Adrenal gland (tissue), 12 donors: ENCODE results near the gene PKP3. TPM values are rescaled to one million over a fixed set of nuclear protein-coding genes. Genes with fewer than 3 reads are reported as not detected.

ENCODE experiments used
- DNase-seq, 7 donors: peaks; one replicate each; pipeline ENCODE4 v3.0.0-alpha.2; 2019 to 2020
- H3K27ac ChIP-seq, 5 donors: fragments of 200-600 bp; sonication (generic) in 4 of 5; 1 replicate in 3 of 5; 2 replicates in 2 of 5; pipeline versions ENCODE4 v1.5.1 to v1.8.0; 2016 to 2020; ENCODE audit warnings: mild to moderate bottlenecking in 1 of 5
- H3K27me3 ChIP-seq: fragments of 200-600 bp; 2 replicates; pipeline ENCODE4 v1.8.0; 2021
- H3K36me3 ChIP-seq, 2 donors: fragments of 200-600 bp; replicated peaks in 1 of 2; 1 replicate in 1 of 2; 2 replicates in 1 of 2; pipeline versions ENCODE4 v1.5.1 to v1.8.0; 2018 to 2022
- H3K4me1 ChIP-seq, 2 donors: fragments of 200-600 bp; replicated peaks in 1 of 2; 1 replicate in 1 of 2; 2 replicates in 1 of 2; pipeline versions ENCODE4 v1.5.1 to v1.8.0; 2018 to 2021
- H3K4me3 ChIP-seq, 4 donors: fragments of 200-600 bp; sonication (generic) in 3 of 4; one replicate each; pipeline ENCODE4 v1.5.1; 2016 to 2018
- H3K9me3 ChIP-seq, 3 donors: fragments of 200-600 bp; sonication (generic) in 1 of 3; replicated peaks in 1 of 3; 1 replicate in 2 of 3; 2 replicates in 1 of 3; pipeline versions ENCODE4 v1.5.1 to v1.8.0; 2016 to 2021
- CTCF ChIP-seq, 6 experiments: fragments of 450-650 bp in 4 of 6; fragments of 200-600 bp in 2 of 6; sonication (generic) in 1 of 6; IDR thresholded peaks; 1 replicate in 5 of 6; 2 replicates in 1 of 6; pipeline versions ENCODE4 v1.5.1 to v1.8.0; 2016 to 2021; ENCODE audit warnings: antibody characterized with exemption in 6 of 6, mild to moderate bottlenecking in 2 of 6, moderate library complexity in 1 of 6
- POLR2A ChIP-seq, 2 donors: fragments of 450-650 bp; IDR thresholded peaks; one replicate each; pipeline ENCODE4 v1.6.1; 2017; ENCODE audit warnings: antibody characterized with exemption in 2 of 2, mild to moderate bottlenecking in 2 of 2, moderate library complexity in 1 of 2
- WGBS, 4 donors: extraction: QIAGEN DNeasy Blood & Tissue Kit in 2 of 4; methylation state at CpG; one replicate each; pipeline versions ENCODE4 v1.1.5 to v1.1.7; 2013 to 2017; 5-methylcytosine and 5-hydroxymethylcytosine counted together
- intact Hi-C, 2 donors: fragments of 100-400 bp; cut with DNase I; formaldehyde crosslinking; loops; one replicate each; pipeline versions ENCODE4 v1.14.1 to v1.15.0; 2022 to 2023
- polyA plus RNA-seq, 3 donors: library from polyadenylated mRNA; stranded (reverse); fragments of 200-250 nt in 2 of 3; fragments of 350-450 nt in 1 of 3; fragmentation: Illumina TruSeq in 1 of 3; extraction: RNeasy Lipid Tissue Mini Kit (QIAGEN cat#74804) in 1 of 3; gene quantifications; one replicate each; pipeline ENCODE4 v1.2.3, GENCODE V29; 2013 to 2014
- total RNA-seq, 9 donors: library from RNA; depleted of rRNA in 4 of 9; stranded (reverse); fragments of >200 nt in 4 of 9; fragments of 120-200 nt in 1 of 9; fragmentation: NEBNext Ultra II Directional in 1 of 9; extraction: Animal tissue kit (Norgen Biotek cat#: 25700) in 1 of 9; gene quantifications; one replicate each; pipeline versions ENCODE4 v1.1.0 to v1.2.4, GENCODE V29; 2013 to 2023
- donor health status: healthy with polysubstance abuse.
- donor health status: Bipolar disorder and iron deficiency.
- donor health status: DM: yes; HTN: yes; CAD: no.
- donor health status: DM: no; HTN: no; CAD: no.
- donor health status: DM: no; HTN: no; CAD: no.
- donor health status: DM: yes; HTN: yes; CAD: no.

The PKP3 gene
- total and polyA plus RNA-seq, 12 donors, result 0.37 to 0.65 (median 0.55) TPM; not detected in 8

DNA sequence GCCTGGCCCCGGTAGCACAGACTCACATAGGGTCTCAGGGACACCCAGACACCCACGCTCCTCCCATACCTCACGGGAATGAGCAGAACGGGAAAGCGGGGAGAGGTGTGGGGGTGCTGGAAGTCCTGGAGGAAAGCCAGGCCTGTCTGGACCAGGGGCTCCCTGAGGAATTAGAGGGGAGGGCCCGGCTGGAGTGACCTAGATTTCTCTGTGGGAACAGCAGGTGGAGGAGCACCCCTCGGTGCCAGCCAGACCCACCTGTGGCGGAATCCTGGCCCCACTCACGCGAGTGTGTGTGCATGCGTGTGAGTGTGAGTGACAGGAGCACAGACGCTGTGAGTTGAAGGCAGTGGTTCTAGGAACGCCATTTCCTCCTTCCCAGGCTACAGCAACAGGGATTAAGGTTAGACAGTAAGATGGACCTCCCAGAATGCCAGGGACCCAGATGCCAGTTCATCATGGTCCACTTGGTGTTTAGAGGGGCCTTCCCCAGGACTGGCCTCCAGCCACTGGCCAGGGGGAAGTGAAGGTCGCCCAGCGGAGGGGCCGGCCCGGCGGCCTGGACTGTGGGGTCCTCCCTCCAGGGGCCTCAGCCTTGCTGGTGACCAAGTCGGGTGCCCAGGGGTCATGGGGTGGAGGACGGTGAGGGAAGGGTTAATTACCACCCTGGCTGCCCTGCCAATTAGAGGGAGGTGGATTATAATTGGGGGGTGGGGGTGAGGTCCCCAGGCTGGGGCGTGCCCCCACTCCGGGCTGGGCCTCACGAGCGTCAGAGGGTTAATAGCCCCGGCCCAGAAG, 1.0 kb downstream of the PKP3 start:
- TF ChIP-seq CTCF (IDR thresholded peaks at IDR 0.05) (no peak), POLR2A (IDR thresholded peaks at IDR 0.05) (no peak)
- H3K4me1 ChIP-seq, result peaks cover 5% of the 10 kb centered on the region in 2 donors
- no peaks in the 10 kb centered on the region for H3K36me3 ChIP-seq
- H3K9me3 ChIP-seq, result no peaks in the 10 kb centered on the region
- no peak for DNase-seq
- intact Hi-C loops, result no loop called here
- H3K27ac ChIP-seq, result no peak overlapping the region
- WGBS, 4 donors, result 78 to 82% (median 80%) methylated on average over 20 to 25 of the region's 25 CpGs
- no peak overlapping the region for H3K4me3 ChIP-seq
- H3K27me3 ChIP-seq, result peaks cover 7% of the 10 kb centered on the region

DNA sequence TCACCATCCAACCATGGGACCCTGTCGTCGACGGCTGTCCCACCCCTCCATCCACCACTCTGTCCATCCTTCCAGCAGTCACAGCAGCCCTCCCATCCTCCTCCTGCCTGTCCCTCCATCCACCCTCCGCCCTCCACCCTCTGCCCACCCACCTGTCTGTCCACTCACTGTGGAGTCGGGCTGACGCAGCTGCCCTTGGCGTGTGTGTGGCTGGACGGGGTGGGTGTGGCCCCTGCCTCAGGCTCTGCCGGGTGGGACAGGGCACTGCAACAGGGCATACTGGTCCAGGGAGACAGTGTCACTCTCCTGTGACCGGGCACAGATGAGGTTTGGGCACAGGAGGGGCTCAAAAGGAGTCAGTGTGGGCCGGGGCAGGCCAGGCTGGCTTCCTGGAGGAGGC, 1.9 kb downstream of the PKP3 start:
- Histone ChIP-seq H3K9me3 (no peaks in the 10 kb centered on the region), H3K4me3 (no peak overlapping the region), H3K27me3 (peaks cover 11% of the 10 kb centered on the region), H3K4me1 (peaks cover 5% of the 10 kb centered on the region in 2 donors), H3K27ac (no peak overlapping the region), H3K36me3 (no peaks in the 10 kb centered on the region)
- WGBS, 4 donors, result 69 to 72% (median 71%) methylated on average over 7 to 11 of the region's 11 CpGs
- TF ChIP-seq POLR2A (IDR thresholded peaks at IDR 0.05) (no peak), CTCF (IDR thresholded peaks at IDR 0.05) (no peak)
- intact Hi-C loops, result no loop called here
- no peak for DNase-seq

DNA sequence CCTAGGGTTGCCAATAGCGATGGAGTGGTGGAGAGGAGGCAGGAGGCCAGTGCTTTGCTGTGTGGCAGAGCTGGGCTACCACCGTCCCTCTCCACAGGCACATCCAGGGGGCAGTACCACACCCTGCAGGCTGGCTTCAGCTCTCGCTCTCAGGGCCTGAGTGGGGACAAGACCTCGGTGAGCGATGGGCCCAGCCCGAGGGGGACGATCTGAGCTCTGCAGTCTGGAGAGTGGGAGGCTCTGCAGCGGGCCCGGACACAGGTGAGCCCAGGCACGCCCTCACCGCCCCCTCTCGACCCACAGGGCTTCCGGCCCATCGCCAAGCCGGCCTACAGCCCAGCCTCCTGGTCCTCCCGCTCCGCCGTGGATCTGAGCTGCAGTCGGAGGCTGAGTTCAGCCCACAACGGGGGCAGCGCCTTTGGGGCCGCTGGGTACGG, 2.5 kb downstream of the PKP3 start:
- peaks cover 11% of the 10 kb centered on the region for H3K27me3 ChIP-seq
- TF ChIP-seq POLR2A (IDR thresholded peaks at IDR 0.05), result no peak
- no peak for TF ChIP-seq CTCF (IDR thresholded peaks at IDR 0.05)
- intact Hi-C loops, result no loop called here

DNA sequence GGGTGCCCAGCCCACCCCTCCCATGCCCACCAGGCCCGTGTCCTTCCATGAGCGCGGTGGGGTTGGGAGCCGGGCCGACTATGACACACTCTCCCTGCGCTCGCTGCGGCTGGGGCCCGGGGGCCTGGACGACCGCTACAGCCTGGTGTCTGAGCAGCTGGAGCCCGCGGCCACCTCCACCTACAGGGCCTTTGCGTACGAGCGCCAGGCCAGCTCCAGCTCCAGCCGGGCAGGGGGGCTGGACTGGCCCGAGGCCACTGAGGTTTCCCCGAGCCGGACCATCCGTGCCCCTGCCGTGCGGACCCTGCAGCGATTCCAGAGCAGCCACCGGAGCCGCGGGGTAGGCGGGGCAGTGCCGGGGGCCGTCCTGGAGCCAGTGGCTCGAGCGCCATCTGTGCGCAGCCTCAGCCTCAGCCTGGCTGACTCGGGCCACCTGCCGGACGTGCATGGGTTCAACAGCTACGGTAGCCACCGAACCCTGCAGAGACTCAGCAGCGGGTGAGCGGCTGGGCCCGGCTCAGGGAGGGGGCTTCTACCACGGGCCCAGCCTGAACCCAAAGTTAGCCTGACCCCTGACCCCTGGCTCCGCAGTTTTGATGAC, 3.0 kb downstream of the PKP3 start:
- WGBS, 4 donors, result 23 to 53% (median 35%) methylated on average over 1 to 43 of the region's 43 CpGs
- no peaks in the 10 kb centered on the region for H3K9me3 ChIP-seq
- DNase-seq, result peak; percentile 63 to 78 (median 72)
- peaks cover 8% of the 10 kb centered on the region for H3K27me3 ChIP-seq
- peak overlapping the region in 2 of 4 donors; percentile 15 to 51 for H3K4me3 ChIP-seq
- H3K4me1 ChIP-seq, result peaks cover 5% of the 10 kb centered on the region in 2 donors
- no peaks in the 10 kb centered on the region for H3K36me3 ChIP-seq
- intact Hi-C loops, result no loop called here
- H3K27ac ChIP-seq, result no peak overlapping the region
- TF ChIP-seq CTCF (IDR thresholded peaks at IDR 0.05), result peak; percentile 38 to 71 (median 48)
- TF ChIP-seq POLR2A (IDR thresholded peaks at IDR 0.05), result no peak

More for the DNA sequence above, 2.5 kb downstream of the PKP3 start:
- Histone ChIP-seq H3K36me3 (no peaks in the 10 kb centered on the region), H3K27ac (no peak overlapping the region), H3K9me3 (no peaks in the 10 kb centered on the region), H3K4me1 (peaks cover 5% of the 10 kb centered on the region in 2 donors), H3K4me3 (peak overlapping the region in 2 of 4 donors; percentile 15 to 51)
- no peak for DNase-seq
- 33 to 60% (median 42%) methylated on average over 2 to 23 of the region's 23 CpGs for WGBS, 4 donors
